PC-3 (cell line): ENCODE data around the gene PRELID1.

Experiments
- CTCF ChIP-seq: fragments of 300-600 bp; sonication (generic); conservative IDR thresholded peaks from 2 replicates; pipeline ENCODE4 v1.5.1; 2017; ENCODE audit warnings: antibody characterized with exemption, low read depth, mild to moderate bottlenecking, low read length
- EZH2 ChIP-seq: fragments of 300-600 bp; sonication (generic); IDR thresholded peaks from one replicate; pipeline ENCODE4 v1.6.1; 2017; ENCODE audit warnings: antibody characterized with exemption, mild to moderate bottlenecking, low read length; ENCODE audit not compliant: unreplicated experiment
- EZH2phosphoT487 ChIP-seq: fragments of 300-600 bp; sonication (generic); IDR thresholded peaks from 2 replicates; pipeline ENCODE4 v1.6.1; 2018; ENCODE audit warnings: mild to moderate bottlenecking, antibody characterized with exemption, low read length, borderline replicate concordance

- TF ChIP-seq CTCF (no peak), EZH2 (no peak), EZH2phosphoT487 (no peak)
These were observed 4.2 kb downstream of the PRELID1 start for GRCh38 chr5:177307544-177308363.
